HepG2 (cell line): ENCODE results near the gene CAMK2D.

Source experiments
- NFYC ChIP-seq: IDR thresholded peaks from 2 replicates; pipeline ENCODE4 v1.6.1; 2016; ENCODE audit warnings: missing genetic modification reagents, missing compliant biosample characterization
- PITX1 ChIP-seq: sonication (generic); formaldehyde crosslinking; IDR thresholded peaks from 2 replicates; pipeline ENCODE4 v1.5.1; 2020; ENCODE audit warnings: mild to moderate bottlenecking, missing genetic modification reagents
- SIN3A ChIP-seq: IDR thresholded peaks from 2 replicates; pipeline ENCODE4 v1.6.1; 2011; ENCODE audit warnings: low read depth, mild to moderate bottlenecking, control low read depth, low read length, borderline replicate concordance
- ZFP1 ChIP-seq: IDR thresholded peaks from 2 replicates; pipeline ENCODE4 v1.6.1; 2016
- TF ChIP-seq, protein P1 (sequence below): sonication (generic); formaldehyde crosslinking; IDR thresholded peaks from 2 replicates; pipeline ENCODE4 v1.5.0; 2020; ENCODE audit warnings: mild to moderate bottlenecking, missing genetic modification reagents, moderate library complexity

DNA sequence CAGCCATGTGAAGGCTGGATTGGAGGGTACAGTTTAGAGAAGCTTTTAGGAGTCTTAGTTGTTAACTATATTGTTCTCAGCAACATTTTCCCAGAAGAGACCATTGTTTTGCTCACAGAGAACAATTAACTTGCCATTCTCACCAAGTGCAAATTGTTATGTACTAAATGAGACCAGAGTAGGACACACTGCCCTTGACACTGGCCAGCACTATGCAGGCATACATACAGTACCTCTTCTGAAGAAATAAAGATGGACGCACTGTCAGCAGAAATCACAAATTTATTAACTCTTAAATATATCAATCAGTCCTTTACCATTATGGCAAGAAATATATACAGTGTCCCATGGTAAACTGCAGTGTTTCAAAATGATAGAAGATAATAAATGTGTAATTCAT lies 309.4 kb downstream of the CAMK2D start:
- no peak for TF ChIP-seq SIN3A
- no peak for TF ChIP-seq NFYC (CRISPR knock-in tag)
- no peak for TF ChIP-seq PITX1 (CRISPR knock-in tag)
- TF ChIP-seq, protein P1, sequence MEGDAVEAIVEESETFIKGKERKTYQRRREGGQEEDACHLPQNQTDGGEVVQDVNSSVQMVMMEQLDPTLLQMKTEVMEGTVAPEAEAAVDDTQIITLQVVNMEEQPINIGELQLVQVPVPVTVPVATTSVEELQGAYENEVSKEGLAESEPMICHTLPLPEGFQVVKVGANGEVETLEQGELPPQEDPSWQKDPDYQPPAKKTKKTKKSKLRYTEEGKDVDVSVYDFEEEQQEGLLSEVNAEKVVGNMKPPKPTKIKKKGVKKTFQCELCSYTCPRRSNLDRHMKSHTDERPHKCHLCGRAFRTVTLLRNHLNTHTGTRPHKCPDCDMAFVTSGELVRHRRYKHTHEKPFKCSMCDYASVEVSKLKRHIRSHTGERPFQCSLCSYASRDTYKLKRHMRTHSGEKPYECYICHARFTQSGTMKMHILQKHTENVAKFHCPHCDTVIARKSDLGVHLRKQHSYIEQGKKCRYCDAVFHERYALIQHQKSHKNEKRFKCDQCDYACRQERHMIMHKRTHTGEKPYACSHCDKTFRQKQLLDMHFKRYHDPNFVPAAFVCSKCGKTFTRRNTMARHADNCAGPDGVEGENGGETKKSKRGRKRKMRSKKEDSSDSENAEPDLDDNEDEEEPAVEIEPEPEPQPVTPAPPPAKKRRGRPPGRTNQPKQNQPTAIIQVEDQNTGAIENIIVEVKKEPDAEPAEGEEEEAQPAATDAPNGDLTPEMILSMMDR (CRISPR knock-in tag), result no peak
- TF ChIP-seq ZFP1, result no peak
